Ishikawa (cell line): ENCODE results near the gene SLAIN1.

Source experiments
- CEBPB ChIP-seq: IDR thresholded peaks from 2 replicates; pipeline ENCODE4 v1.6.1; 2012
- CREB1 ChIP-seq: IDR thresholded peaks from 2 replicates; pipeline ENCODE4 v1.6.1; 2012; ENCODE audit warnings: low read depth
- EP300 ChIP-seq: IDR thresholded peaks from 2 replicates; pipeline ENCODE4 v1.6.1; 2012; ENCODE audit warnings: borderline replicate concordance
- NFIC ChIP-seq: IDR thresholded peaks from 2 replicates; pipeline ENCODE4 v1.6.1; 2012
- RAD21 ChIP-seq: IDR thresholded peaks from 2 replicates; pipeline ENCODE4 v1.6.1; 2012; ENCODE audit warnings: low read depth
- TAF1 ChIP-seq: IDR thresholded peaks from 2 replicates; pipeline ENCODE4 v1.6.1; 2012; ENCODE audit warnings: low read depth, mild to moderate bottlenecking
- TCF12 ChIP-seq: IDR thresholded peaks from 2 replicates; pipeline ENCODE4 v1.6.1; 2012; ENCODE audit warnings: low read depth
- YY1 ChIP-seq: IDR thresholded peaks from 2 replicates; pipeline ENCODE4 v1.6.1; 2012; ENCODE audit warnings: low read depth
- TF ChIP-seq, protein P1 (sequence below): IDR thresholded peaks from 2 replicates; pipeline ENCODE4 v1.6.1; 2012; ENCODE audit warnings: low read depth, mild to moderate bottlenecking
- TF ChIP-seq, protein P2 (sequence below): IDR thresholded peaks from 2 replicates; pipeline ENCODE4 v1.6.1; 2012
- TF ChIP-seq, protein P3 (sequence below): IDR thresholded peaks from 2 replicates; pipeline ENCODE4 v1.6.1; 2012

DNA sequence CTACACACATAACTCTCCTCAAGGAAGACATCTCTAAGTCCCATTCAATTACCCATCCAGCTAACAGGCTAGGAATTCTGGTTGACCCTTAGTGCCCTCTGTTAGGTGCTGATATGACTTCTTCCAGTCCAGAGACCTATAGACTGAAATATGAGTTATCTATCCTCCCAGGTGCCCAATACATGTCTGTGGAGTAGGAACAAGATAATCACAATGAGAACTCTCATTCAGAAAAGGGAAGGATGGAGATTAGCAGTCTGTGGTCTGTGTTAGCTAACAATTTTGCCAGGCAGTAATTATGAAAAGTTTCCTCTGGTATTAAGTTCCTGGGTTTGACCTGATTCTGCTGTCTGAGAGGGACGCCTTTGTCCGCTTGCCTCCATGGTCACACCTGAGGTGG, 44.2 kb upstream of the SLAIN1 start:
- TF ChIP-seq, protein P1, sequence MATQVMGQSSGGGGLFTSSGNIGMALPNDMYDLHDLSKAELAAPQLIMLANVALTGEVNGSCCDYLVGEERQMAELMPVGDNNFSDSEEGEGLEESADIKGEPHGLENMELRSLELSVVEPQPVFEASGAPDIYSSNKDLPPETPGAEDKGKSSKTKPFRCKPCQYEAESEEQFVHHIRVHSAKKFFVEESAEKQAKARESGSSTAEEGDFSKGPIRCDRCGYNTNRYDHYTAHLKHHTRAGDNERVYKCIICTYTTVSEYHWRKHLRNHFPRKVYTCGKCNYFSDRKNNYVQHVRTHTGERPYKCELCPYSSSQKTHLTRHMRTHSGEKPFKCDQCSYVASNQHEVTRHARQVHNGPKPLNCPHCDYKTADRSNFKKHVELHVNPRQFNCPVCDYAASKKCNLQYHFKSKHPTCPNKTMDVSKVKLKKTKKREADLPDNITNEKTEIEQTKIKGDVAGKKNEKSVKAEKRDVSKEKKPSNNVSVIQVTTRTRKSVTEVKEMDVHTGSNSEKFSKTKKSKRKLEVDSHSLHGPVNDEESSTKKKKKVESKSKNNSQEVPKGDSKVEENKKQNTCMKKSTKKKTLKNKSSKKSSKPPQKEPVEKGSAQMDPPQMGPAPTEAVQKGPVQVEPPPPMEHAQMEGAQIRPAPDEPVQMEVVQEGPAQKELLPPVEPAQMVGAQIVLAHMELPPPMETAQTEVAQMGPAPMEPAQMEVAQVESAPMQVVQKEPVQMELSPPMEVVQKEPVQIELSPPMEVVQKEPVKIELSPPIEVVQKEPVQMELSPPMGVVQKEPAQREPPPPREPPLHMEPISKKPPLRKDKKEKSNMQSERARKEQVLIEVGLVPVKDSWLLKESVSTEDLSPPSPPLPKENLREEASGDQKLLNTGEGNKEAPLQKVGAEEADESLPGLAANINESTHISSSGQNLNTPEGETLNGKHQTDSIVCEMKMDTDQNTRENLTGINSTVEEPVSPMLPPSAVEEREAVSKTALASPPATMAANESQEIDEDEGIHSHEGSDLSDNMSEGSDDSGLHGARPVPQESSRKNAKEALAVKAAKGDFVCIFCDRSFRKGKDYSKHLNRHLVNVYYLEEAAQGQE: no peak
- TF ChIP-seq YY1 (no peak), CREB1 (no peak), EP300 (no peak), TAF1 (no peak), NFIC (no peak), RAD21 (no peak), CEBPB (no peak), TCF12 (no peak)
- TF ChIP-seq, protein P2, sequence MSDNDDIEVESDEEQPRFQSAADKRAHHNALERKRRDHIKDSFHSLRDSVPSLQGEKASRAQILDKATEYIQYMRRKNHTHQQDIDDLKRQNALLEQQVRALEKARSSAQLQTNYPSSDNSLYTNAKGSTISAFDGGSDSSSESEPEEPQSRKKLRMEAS: no peak
- TF ChIP-seq, protein P3, sequence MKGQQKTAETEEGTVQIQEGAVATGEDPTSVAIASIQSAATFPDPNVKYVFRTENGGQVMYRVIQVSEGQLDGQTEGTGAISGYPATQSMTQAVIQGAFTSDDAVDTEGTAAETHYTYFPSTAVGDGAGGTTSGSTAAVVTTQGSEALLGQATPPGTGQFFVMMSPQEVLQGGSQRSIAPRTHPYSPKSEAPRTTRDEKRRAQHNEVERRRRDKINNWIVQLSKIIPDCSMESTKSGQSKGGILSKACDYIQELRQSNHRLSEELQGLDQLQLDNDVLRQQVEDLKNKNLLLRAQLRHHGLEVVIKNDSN: no peak
